Stomach (tissue), 9 donors: ENCODE data around the gene OGN. TPM values are rescaled to one million over a fixed set of nuclear protein-coding genes. Genes with fewer than 3 reads are reported as not detected.

Source experiments
- DNase-seq, 2 donors: peaks; one replicate each; pipeline versions ENCODE4 v3.0.0 to v3.0.0-alpha.2; 2013 to 2019
- H3K27ac ChIP-seq, 5 donors: fragments of 200-600 bp in 4 of 5; sonication (generic) in 4 of 5; one replicate each; pipeline ENCODE4 v1.5.1; 2013 to 2019; ENCODE audit warnings: mild to moderate bottlenecking in 1 of 5, moderate library complexity in 1 of 5
- H3K27me3 ChIP-seq, 3 donors: fragments of 200-600 bp; sonication (generic); one replicate each; pipeline ENCODE4 v1.5.1; 2017 to 2019; ENCODE audit warnings: mixed run types in 1 of 3
- H3K36me3 ChIP-seq, 4 donors: fragments of 200-600 bp; sonication (generic); 1 replicate in 3 of 4; 2 replicates in 1 of 4; pipeline ENCODE4 v1.5.1; 2016 to 2019
- H3K4me1 ChIP-seq, 4 donors: fragments of 200-600 bp; sonication (generic); one replicate each; pipeline ENCODE4 v1.5.1; 2016 to 2019
- H3K4me3 ChIP-seq, 4 donors: fragments of 200-600 bp; sonication (generic) in 3 of 4; one replicate each; pipeline ENCODE4 v1.5.1; 2016 to 2019; ENCODE audit warnings: mild to moderate bottlenecking in 1 of 4
- H3K9me3 ChIP-seq, 4 donors: fragments of 200-600 bp; sonication (generic); one replicate each; pipeline ENCODE4 v1.5.1; 2016 to 2019
- CTCF ChIP-seq, 7 experiments: fragments of 450-650 bp in 4 of 7; fragments of 200-600 bp in 3 of 7; sonication (generic) in 3 of 7; IDR thresholded peaks; one replicate each; pipeline ENCODE4 v1.5.1; 2016 to 2019; ENCODE audit warnings: antibody characterized with exemption in 7 of 7, control low read depth in 2 of 7, mild to moderate bottlenecking in 1 of 7
- EP300 ChIP-seq: sonication (generic); formaldehyde crosslinking; IDR thresholded peaks from one replicate; pipeline ENCODE4 v1.6.1; 2017; ENCODE audit warnings: antibody characterized with exemption
- POLR2A ChIP-seq, 4 donors: fragments of 450-650 bp; IDR thresholded peaks; one replicate each; pipeline ENCODE4 v1.6.1; 2016; ENCODE audit warnings: antibody characterized with exemption in 4 of 4, control low read depth in 2 of 4, mild to moderate bottlenecking in 1 of 4, moderate library complexity in 1 of 4
- POLR2AphosphoS5 ChIP-seq, 3 donors: sonication (generic); formaldehyde crosslinking; IDR thresholded peaks; one replicate each; pipeline ENCODE4 v1.6.1; 2016; ENCODE audit warnings: antibody characterized with exemption in 3 of 3
- WGBS, 5 donors: extraction: QIAGEN DNeasy Blood & Tissue Kit in 3 of 5; methylation state at CpG; one replicate each; pipeline versions ENCODE4 v1.1.5 to v1.1.7; 2013 to 2018; 5-methylcytosine and 5-hydroxymethylcytosine counted together
- intact Hi-C: fragments of 100-400 bp; cut with DNase I; formaldehyde crosslinking; loops from one replicate; pipeline ENCODE4 v1.15.1; 2023; ENCODE audit warnings: low total_unique reads
- polyA plus RNA-seq, 3 donors: library from polyadenylated mRNA; stranded (reverse); fragments of 200-250 nt; gene quantifications; one replicate each; pipeline ENCODE4 v1.2.3, GENCODE V29; 2013
- total RNA-seq, 5 donors: library from RNA; depleted of rRNA; stranded (reverse); fragments of >200 nt; gene quantifications; one replicate each; pipeline versions ENCODE4 v1.1.0 to v1.2.3, GENCODE V29; 2014 to 2016
- donor health status: healthy with polysubstance abuse.
- donor health status: Bipolar disorder and iron deficiency.
- donor health status: healthy.

OGN gene
- total and polyA plus RNA-seq, 8 donors, result 0.87 to 138 (median 7.4) TPM

- no peaks in the 10 kb centered on the region for H3K27me3 ChIP-seq
- 90 to 98% (median 96%) methylated on average over 2 of the region's 2 CpGs for WGBS, 5 donors
- H3K9me3 ChIP-seq, result no peaks in the 10 kb centered on the region
- no peak overlapping the region for H3K4me3 ChIP-seq
- intact Hi-C loops, result no loop called here
- no peak for DNase-seq
- H3K27ac ChIP-seq, result no peak overlapping the region
- H3K4me1 ChIP-seq, result peaks cover 0 to 1% (median 0%) of the 10 kb centered on the region in 4 donors
- H3K36me3 ChIP-seq, result peaks cover 0 to 11% (median 6%) of the 10 kb centered on the region in 4 donors
- TF ChIP-seq EP300, result no peak
- TF ChIP-seq CTCF (IDR thresholded peaks at IDR 0.05), result no peak
- TF ChIP-seq POLR2A (IDR thresholded peaks at IDR 0.05), result no peak
- no peak for TF ChIP-seq POLR2AphosphoS5 (IDR thresholded peaks at IDR 0.05)
Observed at GRCh38 chr9:92333282-92333634, 71.1 kb downstream of the OGN start.

Other genes with a start within 250 kb of the OGN start
- 100 to 1,000 TPM in 3 of 5 donors, 10 to 100 TPM in 2; 59.5 to 328 (median 118) TPM for gene IARS1, start 110.9 kb downstream of the OGN start, total RNA-seq
- gene IARS1, start 110.9 kb downstream of the OGN start, polyA plus RNA-seq, result 10 to 100 TPM; 11.0 to 22.2 (median 20.2) TPM
- 10 to 100 TPM; 20.4 to 75.4 (median 32.1) TPM for gene NOL8, start 79.2 kb downstream of the OGN start, total RNA-seq
- 10 to 100 TPM; 11.9 to 22.2 (median 14.7) TPM for gene NOL8, start 79.2 kb downstream of the OGN start, polyA plus RNA-seq
- gene CENPP, start 78.6 kb downstream of the OGN start, total RNA-seq, result 10 to 100 TPM in 2 of 5 donors, 1 to 10 TPM in 3; 1.3 to 37.9 (median 6.4) TPM
- gene CENPP, start 78.6 kb downstream of the OGN start, polyA plus RNA-seq, result 1 to 10 TPM; 1.4 to 2.9 (median 2.4) TPM
- gene OMD, start 19.9 kb upstream of the OGN start, total RNA-seq, result 10 to 100 TPM in 1 of 5 donors, 1 to 10 TPM in 4; 2.0 to 18.9 (median 5.3) TPM
- gene OMD, start 19.9 kb upstream of the OGN start, polyA plus RNA-seq, result 1 to 10 TPM in 2 of 3 donors, under 1 TPM in 1; 0.56 to 2.2 (median 1.2) TPM
- 100 to 1,000 TPM in 1 of 5 donors, 10 to 100 TPM in 1, 1 to 10 TPM in 2, under 1 TPM in 1; 0.29 to 179 (median 9.9) TPM for gene ASPN, start 77.9 kb upstream of the OGN start, total RNA-seq
- gene ASPN, start 77.9 kb upstream of the OGN start, polyA plus RNA-seq, result 1 to 10 TPM; 1.2 to 8.7 (median 2.0) TPM
- gene ECM2, start 131.4 kb upstream of the OGN start, total RNA-seq, result 10 to 100 TPM in 1 of 5 donors, 1 to 10 TPM in 1, under 1 TPM in 1, not detected in 2; 0.14 to 22.6 (median 1.2) TPM
- gene ECM2, start 131.4 kb upstream of the OGN start, polyA plus RNA-seq, result 1 to 10 TPM in 1 of 3 donors, under 1 TPM in 2; 0.37 to 1.2 (median 0.90) TPM